ENCODE measurements around the gene ADAMTS9. TPM values are rescaled to one million over a fixed set of nuclear protein-coding genes. Genes with fewer than 3 reads are reported as not detected.

ADAMTS9 gene
- total RNA-seq, 1 donor from 2014 or later, result 19.9 TPM

GRCh38 chr3:64687086-64687780, 567 bp downstream of the ADAMTS9 start:
- DNase-seq (ENCODE audit: missing footprints) (no peak), ATAC-seq (peak; percentile 5)
- intact Hi-C loops (cut with DNase I), result loop anchor here (5.0 to 10.0 kb wide), 5 partner anchors 75 to 558 kb away; no protein-coding TSS in a partner anchor

GRCh38 chr3:64686446-64686908, 1.3 kb downstream of the ADAMTS9 start:
- intact Hi-C loops (cut with DNase I), result loop anchor here (1.0 to 10.0 kb wide), 6 partner anchors 74 to 558 kb away; no protein-coding TSS in a partner anchor
- DNase-seq (ENCODE audit: missing footprints) (no peak), ATAC-seq (peak; percentile 29)

GRCh38 chr3:64685800-64686445, 1.9 kb downstream of the ADAMTS9 start:
- ATAC-seq (peak; percentile 93), DNase-seq (ENCODE audit: missing footprints) (peak; percentile 93)
- intact Hi-C loops (cut with DNase I), result loop anchor here (1.0 to 10.0 kb wide), 8 partner anchors 74 to 559 kb away; no protein-coding TSS in a partner anchor

- DNase-seq (ENCODE audit: missing footprints) (peak; percentile 64), ATAC-seq (peak; percentile 3)
- intact Hi-C loops (cut with DNase I), result loop anchor here (2.0 to 10.0 kb wide), 7 partner anchors 73 to 559 kb away; no protein-coding TSS in a partner anchor
Measured at GRCh38 chr3:64685331-64685799, 2.4 kb downstream of the ADAMTS9 start.

- no peak for ATAC-seq
- intact Hi-C loops (cut with DNase I), result loop anchor here (2.0 to 10.0 kb wide), 7 partner anchors 72 to 560 kb away; no protein-coding TSS in a partner anchor
- DNase-seq (ENCODE audit: missing footprints), result peak; percentile 48
Measured at GRCh38 chr3:64684715-64685261, 3.0 kb downstream of the ADAMTS9 start.

- no peak for ATAC-seq
- intact Hi-C loops (cut with DNase I), result loop anchor here (10.0 kb wide), 2 partner anchors 263 to 563 kb away; no protein-coding TSS in a partner anchor
- DNase-seq (ENCODE audit: missing footprints), result no peak
Measured at GRCh38 chr3:64681827-64682226, 6.0 kb downstream of the ADAMTS9 start.

GRCh38 chr3:64681015-64681414, 6.8 kb downstream of the ADAMTS9 start:
- intact Hi-C loops (cut with DNase I), result loop anchor here (10.0 kb wide), 2 partner anchors 264 to 564 kb away; no protein-coding TSS in a partner anchor

GRCh38 chr3:64680334-64680733, 7.5 kb downstream of the ADAMTS9 start:
- no peak for ATAC-seq
- no peak for DNase-seq (ENCODE audit: missing footprints)
- intact Hi-C loops (cut with DNase I), result loop anchor here (10.0 kb wide), 2 partner anchors 264 to 564 kb away; no protein-coding TSS in a partner anchor

More at GRCh38 chr3:64681015-64681414, 6.8 kb downstream of the ADAMTS9 start:
- DNase-seq (ENCODE audit: missing footprints) (no peak), ATAC-seq (no peak)

GRCh38 chr3:64677961-64678716, 9.7 kb downstream of the ADAMTS9 start:
- intact Hi-C loops (cut with DNase I), result loop anchor here (10.0 kb wide), 1 partner anchor 123 kb away; no protein-coding TSS in a partner anchor
- no peak for ATAC-seq
- no peak for DNase-seq (ENCODE audit: missing footprints)

- ATAC-seq (no peak), DNase-seq (ENCODE audit: missing footprints) (no peak)
- intact Hi-C loops (cut with DNase I), result loop anchor here (10.0 kb wide), 1 partner anchor 122 kb away; no protein-coding TSS in a partner anchor
Measured at GRCh38 chr3:64676831-64677230, 11.0 kb downstream of the ADAMTS9 start.

- no peak for DNase-seq (ENCODE audit: missing footprints)
- ATAC-seq, result no peak
- intact Hi-C loops (cut with DNase I), result loop anchor here (10.0 kb wide), 1 partner anchor 121 kb away; no protein-coding TSS in a partner anchor
Measured at GRCh38 chr3:64675687-64676247, 12.0 kb downstream of the ADAMTS9 start.

- intact Hi-C loops (cut with DNase I), result loop anchor here (10.0 kb wide), 1 partner anchor 120 kb away; no protein-coding TSS in a partner anchor
- ATAC-seq, result no peak
- no peak for DNase-seq (ENCODE audit: missing footprints)
Measured at GRCh38 chr3:64674591-64675076, 13.2 kb downstream of the ADAMTS9 start.

- intact Hi-C loops (cut with DNase I), result loop anchor here (10.0 kb wide), 1 partner anchor 118 kb away; no protein-coding TSS in a partner anchor
- DNase-seq (ENCODE audit: missing footprints), result no peak
- no peak for ATAC-seq
Measured at GRCh38 chr3:64673159-64673715, 14.6 kb downstream of the ADAMTS9 start.

- DNase-seq (ENCODE audit: missing footprints) (no peak), ATAC-seq (no peak)
- intact Hi-C loops (cut with DNase I), result no loop called here
Measured at GRCh38 chr3:64668582-64669510, 19.0 kb downstream of the ADAMTS9 start.

- intact Hi-C loops (cut with DNase I), result no loop called here
- DNase-seq (ENCODE audit: missing footprints) (no peak), ATAC-seq (peak; percentile 78)
Measured at GRCh38 chr3:64667887-64668581, 19.8 kb downstream of the ADAMTS9 start.

GRCh38 chr3:64667138-64667537, 20.7 kb downstream of the ADAMTS9 start:
- ATAC-seq, result no peak
- DNase-seq (ENCODE audit: missing footprints), result no peak
- intact Hi-C loops (cut with DNase I), result no loop called here

Data from Right ventricle myocardium inferior (tissue), 1 donor.